H1 (cell line): ENCODE data around the gene SCN7A. TPM values are rescaled to one million over a fixed set of nuclear protein-coding genes. Genes with fewer than 3 reads are reported as not detected.

Experiments used
- CTCF ChIA-PET: fragments of 300-600 bp; sonication (Branson Sonifier 250); formaldehyde crosslinking; loops from one replicate; lab custom pipeline; 2021; ENCODE audit not compliant: partially characterized antibody; lab: Charles Lee
- POLR2A ChIA-PET: fragments of 300-600 bp; sonication (Branson Sonifier 250); formaldehyde crosslinking; loops from one replicate; lab custom pipeline; 2021; ENCODE audit warnings: inconsistent platforms; ENCODE audit not compliant: partially characterized antibody; lab: Charles Lee
- DNase-seq, 2 experiments: peaks; one replicate each; pipeline versions ENCODE4 v3.0.0 to v3.0.0-alpha.2; 2010 to 2022; ENCODE audit warnings: low spot score in 2 of 2, low read depth in 1 of 2, mixed read lengths in 1 of 2
- FAIRE-seq: peaks from 2 replicates; lab custom pipeline; 2011; peaks lifted over from hg19 to GRCh38; lab: Jason Lieb, UNC
- H2AFZ ChIP-seq: 2 replicates; pipeline ENCODE4 v1.8.1; 2012; ENCODE audit warnings: low read length, inconsistent platforms
- H2AK5ac ChIP-seq: 2 replicates; pipeline ENCODE4 v1.6.1; 2013; ENCODE audit warnings: low read depth, low read length
- H2BK120ac ChIP-seq: replicated peaks from 2 replicates; pipeline ENCODE3; 2013; ENCODE audit warnings: low read depth, low read length, inconsistent platforms
- H2BK12ac ChIP-seq: 2 replicates; pipeline ENCODE4 v1.6.1; 2013; ENCODE audit warnings: low read depth, low read length
- H2BK15ac ChIP-seq: 2 replicates; pipeline ENCODE4 v1.6.1; 2013; ENCODE audit warnings: low read length
- H2BK20ac ChIP-seq: 2 replicates; pipeline ENCODE4 v1.6.1; 2013; ENCODE audit warnings: low read length
- H2BK5ac ChIP-seq: 2 replicates; pipeline ENCODE4 v1.6.1; 2013; ENCODE audit warnings: low read depth, low read length
- H3K14ac ChIP-seq: 2 replicates; pipeline ENCODE4 v1.6.1; 2013; ENCODE audit warnings: inconsistent platforms; ENCODE audit not compliant: insufficient read length
- H3K18ac ChIP-seq: 2 replicates; pipeline ENCODE4 v1.6.1; 2013; ENCODE audit warnings: low read length; ENCODE audit errors: extremely low read depth
- H3K23ac ChIP-seq: 2 replicates; pipeline ENCODE4 v1.6.1; 2013; ENCODE audit warnings: inconsistent platforms; ENCODE audit not compliant: insufficient read length
- H3K23me2 ChIP-seq: 2 replicates; pipeline ENCODE4 v1.6.1; 2013; ENCODE audit warnings: low read depth, low read length
- H3K27ac ChIP-seq: 2 replicates; pipeline ENCODE4 v1.6.1; 2011; ENCODE audit warnings: low read depth, low read length, inconsistent platforms
- H3K27me3 ChIP-seq, 4 experiments: replicated peaks in 1 of 4; 1 replicate in 1 of 4; 2 replicates in 3 of 4; pipeline versions ENCODE4 v1.6.1 to v1.8.1; 2011 to 2013; ENCODE audit warnings: low read length in 3 of 4, mild to moderate bottlenecking in 3 of 4, inconsistent platforms in 2 of 4, mixed read lengths in 2 of 4, moderate library complexity in 1 of 4; ENCODE audit not compliant: control insufficient read depth in 3 of 4, insufficient read depth in 3 of 4; ENCODE audit errors: extremely low read depth in 1 of 4
- H3K36me3 ChIP-seq, 4 experiments: 2 replicates each; pipeline versions ENCODE4 v1.6.1 to v1.8.1; 2011 to 2013; ENCODE audit warnings: mild to moderate bottlenecking in 4 of 4, low read length in 3 of 4, moderate library complexity in 2 of 4, control low read depth in 1 of 4, inconsistent platforms in 1 of 4; ENCODE audit not compliant: insufficient read depth in 4 of 4, control insufficient read depth in 2 of 4
- H3K4ac ChIP-seq: replicated peaks from 2 replicates; pipeline ENCODE3; 2013; ENCODE audit warnings: low read length, low read depth, mixed read lengths, inconsistent platforms; ENCODE audit not compliant: insufficient read length
- H3K4me1 ChIP-seq, 4 experiments: replicated peaks in 1 of 4; 1 replicate in 1 of 4; 2 replicates in 3 of 4; pipeline versions ENCODE4 v1.6.1 to v1.8.1; 2011 to 2013; ENCODE audit warnings: low read length in 3 of 4, inconsistent platforms in 2 of 4, mixed read lengths in 1 of 4; ENCODE audit not compliant: insufficient read depth in 4 of 4, control insufficient read depth in 3 of 4
- H3K4me2 ChIP-seq, 2 experiments: 2 replicates each; pipeline versions ENCODE4 v1.6.1 to v1.8.1; 2011 to 2013; ENCODE audit warnings: low read depth in 2 of 2, low read length in 2 of 2, control low read depth in 1 of 2, inconsistent platforms in 1 of 2, mild to moderate bottlenecking in 1 of 2; ENCODE audit not compliant: insufficient read depth in 1 of 2
- H3K4me3 ChIP-seq, 4 experiments: fragments of 200-600, 300-600 bp in 1 of 4; sonication (generic), shearing (Covaris generic), sonication (Bioruptor Twin) in 1 of 4; 2 replicates each; pipeline versions ENCODE4 v1.5.1 to v1.8.1; 2011 to 2016; ENCODE audit warnings: low read length in 4 of 4, low read depth in 3 of 4, control low read depth in 2 of 4, inconsistent platforms in 2 of 4, mild to moderate bottlenecking in 2 of 4, mixed read lengths in 1 of 4, moderate library complexity in 1 of 4; ENCODE audit not compliant: insufficient read depth in 2 of 4; ENCODE audit errors: extremely low read depth in 1 of 4
- H3K56ac ChIP-seq: replicated peaks from 2 replicates; pipeline ENCODE3; 2013; ENCODE audit warnings: low read depth, mild to moderate bottlenecking, mixed read lengths, low read length, inconsistent platforms; ENCODE audit not compliant: insufficient read length
- H3K79me1 ChIP-seq: 2 replicates; pipeline ENCODE4 v1.6.1; 2013; ENCODE audit warnings: low read depth, low read length, control low read depth
- H3K79me2 ChIP-seq, 2 experiments: 2 replicates each; pipeline versions ENCODE4 v1.6.1 to v1.8.1; 2012 to 2013; ENCODE audit warnings: low read length in 2 of 2, mild to moderate bottlenecking in 2 of 2, inconsistent platforms in 1 of 2; ENCODE audit not compliant: insufficient read depth in 2 of 2, control insufficient read depth in 1 of 2
- H3K9ac ChIP-seq, 4 experiments: replicated peaks in 1 of 4; 1 replicate in 1 of 4; 2 replicates in 3 of 4; pipeline versions ENCODE4 v1.6.1 to v1.8.1; 2011 to 2013; ENCODE audit warnings: low read depth in 3 of 4, low read length in 3 of 4, control low read depth in 2 of 4, mild to moderate bottlenecking in 2 of 4, moderate library complexity in 2 of 4, inconsistent platforms in 1 of 4; ENCODE audit errors: extremely low read depth in 1 of 4
- H3K9me3 ChIP-seq, 2 experiments: 2 replicates each; pipeline versions ENCODE4 v1.6.1 to v1.8.1; 2012 to 2013; ENCODE audit warnings: mild to moderate bottlenecking in 2 of 2, moderate library complexity in 2 of 2, control low read depth in 1 of 2, inconsistent platforms in 1 of 2, low read depth in 1 of 2, low read length in 1 of 2, mixed read lengths in 1 of 2; ENCODE audit not compliant: insufficient read depth in 2 of 2
- H4K20me1 ChIP-seq, 2 experiments: replicated peaks in 1 of 2; 2 replicates each; pipeline versions ENCODE3 to v1.8.1; 2011 to 2013; ENCODE audit warnings: inconsistent platforms in 2 of 2, low read length in 2 of 2, mild to moderate bottlenecking in 1 of 2; ENCODE audit not compliant: insufficient read depth in 2 of 2, control insufficient read depth in 1 of 2
- H4K5ac ChIP-seq: 2 replicates; pipeline ENCODE4 v1.6.1; 2013; ENCODE audit warnings: low read length, low read depth, mixed read lengths, inconsistent platforms; ENCODE audit not compliant: insufficient read length
- H4K8ac ChIP-seq: 2 replicates; pipeline ENCODE4 v1.8.0; 2013; ENCODE audit warnings: mild to moderate bottlenecking, moderate library complexity, low read length, inconsistent platforms; ENCODE audit not compliant: insufficient read depth; ENCODE audit errors: extremely low read depth
- H4K91ac ChIP-seq: replicated peaks from 2 replicates; pipeline ENCODE3; 2013; ENCODE audit warnings: low read length, mixed read lengths, inconsistent platforms; ENCODE audit not compliant: insufficient read length
- CBX5 ChIP-seq: fragments of 300-800, 300-1000 bp; sonication (generic); IDR thresholded peaks from 2 replicates; pipeline ENCODE4 v1.7.1; 2016; ENCODE audit warnings: antibody characterized with exemption, low read length, low read depth
- CEBPB ChIP-seq: IDR thresholded peaks from 2 replicates; pipeline ENCODE4 v1.6.1; 2012; ENCODE audit warnings: low read depth, low read length
- CHD1 ChIP-seq: IDR thresholded peaks from 2 replicates; pipeline ENCODE4 v1.6.1; 2012; ENCODE audit warnings: low read depth, low read length, improper control_type of control experiment
- EP300 ChIP-seq, 2 experiments: IDR thresholded peaks; 1 replicate in 1 of 2; 2 replicates in 1 of 2; pipeline ENCODE4 v1.6.1; 2011 to 2012; ENCODE audit warnings: low read depth in 2 of 2, low read length in 2 of 2, mild to moderate bottlenecking in 2 of 2, borderline replicate concordance in 1 of 2, inconsistent platforms in 1 of 2, moderate library complexity in 1 of 2
- KDM1A ChIP-seq: fragments of 200-600, 300-600 bp; sonication (generic); IDR thresholded peaks from 2 replicates; pipeline ENCODE4 v1.7.1; 2016; ENCODE audit warnings: mild to moderate bottlenecking, low read length, borderline replicate concordance
- KDM5A ChIP-seq: fragments of 200-600 bp; IDR thresholded peaks from 2 replicates; pipeline ENCODE4 v1.7.1; 2012; ENCODE audit warnings: mild to moderate bottlenecking, low read length, inconsistent platforms, mixed read lengths
- NRF1 ChIP-seq: IDR thresholded peaks from 2 replicates; pipeline ENCODE4 v1.6.1; 2011; ENCODE audit warnings: mild to moderate bottlenecking, low read depth, low read length, improper control_type of control experiment
- POLR2A ChIP-seq, 2 experiments: IDR thresholded peaks; 1 replicate in 1 of 2; 2 replicates in 1 of 2; pipeline ENCODE4 v1.6.1; 2011; ENCODE audit warnings: low read depth in 2 of 2, low read length in 2 of 2, mild to moderate bottlenecking in 2 of 2; ENCODE audit errors: control extremely low read depth in 1 of 2
- RFX5 ChIP-seq: IDR thresholded peaks from 2 replicates; pipeline ENCODE4 v1.6.1; 2011; ENCODE audit warnings: low read depth, low read length, improper control_type of control experiment, borderline replicate concordance
- SIX5 ChIP-seq: IDR thresholded peaks from 2 replicates; pipeline ENCODE4 v1.6.1; 2011; ENCODE audit warnings: mild to moderate bottlenecking, low read depth, low read length
- SRF ChIP-seq: IDR thresholded peaks from 2 replicates; pipeline ENCODE4 v1.6.1; 2011; ENCODE audit warnings: mild to moderate bottlenecking, low read depth, low read length, moderate library complexity
- SUZ12 ChIP-seq: fragments of 200-600 bp; sonication (generic); IDR thresholded peaks from 2 replicates; pipeline ENCODE4 v1.6.1; 2012; ENCODE audit warnings: mild to moderate bottlenecking, inconsistent platforms, low read length, moderate library complexity, mixed read lengths
- TAF1 ChIP-seq: IDR thresholded peaks from 2 replicates; pipeline ENCODE4 v1.6.1; 2011; ENCODE audit warnings: mild to moderate bottlenecking, low read depth, low read length
- TAF7 ChIP-seq: optimal IDR thresholded peaks from 2 replicates; pipeline ENCODE3; 2011; ENCODE audit warnings: low read depth, mild to moderate bottlenecking, inconsistent platforms, low read length, moderate library complexity, borderline replicate concordance
- YY1 ChIP-seq: IDR thresholded peaks from 2 replicates; pipeline ENCODE4 v1.6.1; 2011; ENCODE audit warnings: low read depth, mild to moderate bottlenecking, low read length
- WGBS, 2 experiments: shearing (Covaris generic) in 1 of 2; methylation state at CpG; one replicate each; pipeline versions ENCODE4 v1.1.6 to v1.1.7; 2013 to 2015; ENCODE audit warnings: low lambda C conversion rate in 2 of 2, mixed read lengths in 2 of 2, inconsistent platforms in 1 of 2, low coverage in 1 of 2, missing lambda C conversion rate in 1 of 2; ENCODE audit not compliant: insufficient replicate concordance in 2 of 2, insufficient coverage in 1 of 2, insufficient read length in 1 of 2; ENCODE audit errors: extremely low coverage in 1 of 2, missing lambda C conversion rate in 1 of 2; 5-methylcytosine and 5-hydroxymethylcytosine counted together
- polyA plus RNA-seq, 7 experiments: library from polyadenylated mRNA; depleted of rRNA in 3 of 7; stranded (reverse) in 5 of 7; unstranded in 2 of 7; fragments of >200 nt in 5 of 7; fragments of 200-250 nt in 2 of 7; gene quantifications; 1 replicate in 5 of 7; 2 replicates in 1 of 7; 4 replicates in 1 of 7; pipeline versions ENCODE4 v1.2.1 to v1.2.3, GENCODE V29; 2011 to 2013; ENCODE audit warnings: missing spikeins in 2 of 7, mixed read lengths in 2 of 7
- total RNA-seq: library from RNA; stranded (reverse); fragmentation: NEBNext Ultra II Directional; extraction: Animal tissue kit (Norgen Biotek cat#: 25700); gene quantifications from 2 replicates; pipeline ENCODE4 v1.2.1, GENCODE V29; 2021

Gene SCN7A
- total and polyA plus RNA-seq, 2 of the 8 experiments (the other 6 are each of a cell fraction or from before 2014, with no cell fraction given), result 0.09 to 0.19 TPM

DNA sequence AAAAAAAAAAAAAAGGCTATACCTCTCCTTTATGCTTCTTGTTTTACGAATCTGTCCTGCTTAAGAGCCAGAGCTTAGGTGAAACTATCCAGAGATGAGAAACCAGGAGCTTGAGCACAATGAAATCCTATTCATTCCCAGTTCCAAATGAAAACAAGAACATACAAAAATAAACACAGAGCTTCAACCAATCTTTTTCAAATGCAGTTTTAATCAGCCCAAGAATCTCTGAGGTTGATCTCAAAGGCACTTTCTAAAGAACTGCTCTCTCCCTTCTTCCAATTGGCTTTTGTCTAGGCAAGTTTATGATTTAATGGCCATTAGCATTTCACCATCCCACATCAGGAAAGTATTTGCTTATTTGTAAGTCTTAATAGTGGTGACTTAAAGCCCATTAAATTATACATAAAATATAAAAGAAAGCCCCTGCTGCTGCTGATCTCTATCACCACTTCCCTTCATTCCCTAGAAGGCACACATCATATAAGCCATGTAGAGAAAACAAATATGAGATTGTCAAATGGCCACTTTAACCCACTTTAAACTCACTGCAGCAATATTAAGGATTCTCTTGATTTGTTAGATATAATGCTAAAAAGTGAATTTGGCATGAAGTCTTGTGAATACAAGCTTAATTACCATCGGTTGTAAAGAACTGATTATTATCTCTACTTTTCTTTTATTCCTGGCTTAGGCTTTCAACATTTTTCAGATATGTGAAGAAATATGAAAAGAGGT is 89.0 kb downstream of the SCN7A start:
- H2AFZ ChIP-seq, result no peak overlapping the region
- no peak overlapping the region for H3K4ac ChIP-seq
- POLR2A ChIA-PET, result no interaction called here
- H3K14ac ChIP-seq, result no peak overlapping the region
- no peaks in the 10 kb centered on the region for H3K79me1 ChIP-seq
- no peak overlapping the region for H4K5ac ChIP-seq
- H3K56ac ChIP-seq, result no peak overlapping the region
- no peak overlapping the region for H3K27ac ChIP-seq
- H3K36me3 ChIP-seq, result no peaks in the 10 kb centered on the region
- no peak overlapping the region for H3K4me2 ChIP-seq
- H4K91ac ChIP-seq, result no peak overlapping the region
- H2BK5ac ChIP-seq, result no peak overlapping the region
- no peak for FAIRE-seq
- H3K9me3 ChIP-seq, result no peaks in the 10 kb centered on the region
- no peak overlapping the region for H3K18ac ChIP-seq
- WGBS, 2 experiments, result 76% methylated on average over 2 of the region's 2 CpGs; no CpG with 5 or more reads in 1 of the 2 experiments
- H3K9ac ChIP-seq, result no peak overlapping the region
- no peak overlapping the region for H4K8ac ChIP-seq
- no peak overlapping the region for H2BK12ac ChIP-seq
- DNase-seq, result no peak
- no peak overlapping the region for H3K4me3 ChIP-seq
- H4K20me1 ChIP-seq, result no peaks in the 10 kb centered on the region
- H2BK20ac ChIP-seq, result no peak overlapping the region
- H3K27me3 ChIP-seq, result no peaks in the 10 kb centered on the region
- H2BK15ac ChIP-seq, result no peak overlapping the region
- CTCF ChIA-PET, result interaction anchor here (1.2 to 1.3 kb wide), 2 partner anchors 9 to 15 kb away, joined by 3 read pairs; no protein-coding TSS in a partner anchor
- no peak overlapping the region for H2BK120ac ChIP-seq
- no peaks in the 10 kb centered on the region for H3K23me2 ChIP-seq
- no peak overlapping the region for H2AK5ac ChIP-seq
- H3K79me2 ChIP-seq, result no peaks in the 10 kb centered on the region
- no peak overlapping the region for H3K23ac ChIP-seq
- H3K4me1 ChIP-seq, result no peaks in the 10 kb centered on the region
- TF ChIP-seq NRF1, result no peak
- TF ChIP-seq SUZ12, result no peak
- TF ChIP-seq KDM5A, result no peak
- TF ChIP-seq POLR2A (IDR thresholded peaks at IDR 0.05; ENCODE audit: control extremely low read depth in 1 of 2, low read depth in 2 of 2, low read length in 2 of 2), result no peak
- no peak for TF ChIP-seq TAF7
- TF ChIP-seq SIX5, result no peak
- TF ChIP-seq EP300 (IDR thresholded peaks at IDR 0.05; ENCODE audit: borderline replicate concordance in 1 of 2, low read depth in 2 of 2, low read length in 2 of 2), result no peak
- TF ChIP-seq YY1, result no peak
- TF ChIP-seq TAF1, result no peak
- TF ChIP-seq KDM1A, result no peak
- TF ChIP-seq CBX5, result no peak
- TF ChIP-seq CEBPB, result no peak
- TF ChIP-seq SRF, result no peak
- no peak for TF ChIP-seq RFX5
- no peak for TF ChIP-seq CHD1
